ENCODE measurements around the gene CARMIL1. TPM values are rescaled to one million over a fixed set of nuclear protein-coding genes. Genes with fewer than 3 reads are reported as not detected.

The CARMIL1 gene
- total RNA-seq, 4 donors from 2014 or later = 6.2 to 17.2 (median 11.5) TPM

- Histone ChIP-seq H3K27me3 (no peaks in the 10 kb centered on the region), H3K4me3 (no peak overlapping the region), H3K36me3 (peaks cover 0 to 8% of the 10 kb centered on the region in 2 donors), H3K4me1 (no peaks in the 10 kb centered on the region), H3K9me3 (no peaks in the 10 kb centered on the region), H3K27ac (no peak overlapping the region)
- no peak for TF ChIP-seq POLR2A (IDR thresholded peaks at IDR 0.05)
- no peak for ATAC-seq
- WGBS, 2 donors (ENCODE audit: low coverage in 1 of 2) = 56 to 63% methylated on average over 3 of the region's 3 CpGs
These were observed 245.9 kb downstream of the CARMIL1 start for GRCh38 chr6:25525078-25525477.

DNA sequence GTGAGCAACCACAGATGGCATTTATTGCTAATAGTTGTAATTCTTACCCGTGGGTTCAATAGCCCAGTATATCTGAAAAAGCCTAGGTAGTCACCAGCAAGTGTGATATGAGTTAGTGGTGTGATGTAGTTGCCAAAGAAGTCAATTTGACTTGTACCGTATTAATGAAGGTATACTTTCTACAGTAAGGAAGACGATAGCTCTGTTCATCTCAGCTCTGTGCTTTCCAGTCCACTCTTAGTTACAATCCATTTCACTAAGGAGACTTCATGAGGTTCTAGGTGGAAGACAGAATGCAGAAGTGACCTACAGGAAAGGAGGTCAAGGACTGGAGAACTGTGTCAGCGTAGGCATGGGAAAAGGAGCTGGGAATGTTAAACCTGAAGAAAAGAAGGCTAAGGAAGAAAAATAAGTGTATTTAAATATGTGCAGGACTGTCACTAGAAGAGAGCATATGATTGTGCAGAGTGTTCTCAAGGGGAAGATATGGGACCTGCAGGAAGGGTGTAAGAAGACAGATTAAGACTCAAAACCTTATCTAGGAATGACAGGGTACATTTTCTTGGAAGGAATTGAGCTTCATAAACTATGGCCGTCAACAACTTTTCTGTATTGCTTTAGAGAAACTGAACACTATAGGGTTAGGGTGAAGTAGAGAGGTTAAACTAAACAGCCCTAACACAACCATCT is 255.9 kb downstream of the CARMIL1 start:
- Histone ChIP-seq H3K27ac (no peak overlapping the region), H3K9me3 (no peaks in the 10 kb centered on the region), H3K4me1 (no peaks in the 10 kb centered on the region), H3K27me3 (no peaks in the 10 kb centered on the region), H3K36me3 (peaks cover 0 to 3% of the 10 kb centered on the region in 2 donors), H3K4me3 (no peak overlapping the region)
- 92 to 100% methylated on average over 4 to 5 of the region's 5 CpGs for WGBS, 2 donors (ENCODE audit: low coverage in 1 of 2)
- ATAC-seq = no peak
- TF ChIP-seq EP300 (IDR thresholded peaks at IDR 0.05) (no peak), POLR2AphosphoS5 (IDR thresholded peaks at IDR 0.05) (no peak), POLR2A (IDR thresholded peaks at IDR 0.05) (no peak), CTCF (IDR thresholded peaks at IDR 0.05) (no peak)

DNA sequence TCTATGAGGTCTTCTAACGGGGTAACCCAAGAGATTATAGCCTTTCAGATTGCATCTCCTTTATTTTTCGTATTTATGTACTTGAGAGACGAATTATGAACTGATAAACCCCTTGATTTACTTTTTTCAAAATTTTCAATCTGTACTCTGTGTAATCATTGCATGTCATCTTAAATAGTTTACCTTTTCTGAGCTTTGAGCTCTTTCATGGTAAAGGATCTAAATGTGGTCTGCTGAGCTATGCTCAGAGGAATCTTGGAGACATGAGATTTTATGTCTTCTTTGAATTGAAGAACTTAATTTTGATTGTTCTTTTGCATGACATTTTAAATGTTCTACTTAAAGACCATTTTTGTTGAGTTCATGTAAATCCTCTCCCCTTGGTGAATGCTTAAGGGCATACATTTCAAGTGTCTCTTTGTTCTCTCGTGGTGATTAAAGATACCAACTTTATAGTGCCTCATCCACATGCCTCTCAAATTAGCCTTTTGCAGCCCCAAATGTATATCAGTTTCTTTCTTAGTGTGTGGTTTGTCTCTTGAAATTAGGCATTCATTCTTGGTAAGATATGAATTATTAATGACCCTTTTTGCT is 256.6 kb downstream of the CARMIL1 start:
- Histone ChIP-seq H3K27me3 (no peaks in the 10 kb centered on the region), H3K27ac (no peak overlapping the region), H3K4me1 (no peaks in the 10 kb centered on the region), H3K4me3 (no peak overlapping the region), H3K9me3 (no peaks in the 10 kb centered on the region), H3K36me3 (peaks cover 0 to 3% of the 10 kb centered on the region in 2 donors)
- TF ChIP-seq EP300 (IDR thresholded peaks at IDR 0.05) (no peak), CTCF (IDR thresholded peaks at IDR 0.05) (no peak), POLR2AphosphoS5 (IDR thresholded peaks at IDR 0.05) (no peak), POLR2A (IDR thresholded peaks at IDR 0.05) (no peak)
- WGBS, 2 donors (ENCODE audit: low coverage in 1 of 2) = 90% methylated on average over 4 of the region's 4 CpGs
- ATAC-seq = no peak

DNA sequence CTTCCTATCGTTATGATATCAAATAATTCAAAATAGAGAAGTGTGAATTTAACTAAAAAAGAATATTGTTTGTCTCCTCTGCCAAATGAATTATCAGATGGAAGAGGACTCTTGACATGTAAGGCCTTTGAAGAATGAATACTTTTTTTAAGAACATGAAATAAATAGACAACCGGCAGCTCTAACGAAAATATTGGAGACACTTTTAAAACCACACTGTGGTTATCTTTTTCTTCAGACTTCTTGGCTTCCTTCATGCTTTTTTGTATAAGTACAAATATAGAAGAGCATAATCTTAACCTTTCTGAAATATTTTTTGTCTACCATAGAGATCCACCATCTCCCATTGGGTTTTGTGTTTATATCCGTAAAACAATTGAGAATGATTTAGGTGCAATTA is 257.6 kb downstream of the CARMIL1 start:
- WGBS, 2 donors (ENCODE audit: low coverage in 1 of 2) = 61 to 77% methylated on average over 4 of the region's 4 CpGs
- no peak for ATAC-seq
- no peak overlapping the region for H3K4me3 ChIP-seq
- peaks cover 0 to 3% of the 10 kb centered on the region in 2 donors for H3K36me3 ChIP-seq
- TF ChIP-seq POLR2A (IDR thresholded peaks at IDR 0.05) (no peak), CTCF (IDR thresholded peaks at IDR 0.05) (no peak), EP300 (IDR thresholded peaks at IDR 0.05) (no peak), POLR2AphosphoS5 (IDR thresholded peaks at IDR 0.05) (no peak)
- H3K4me1 ChIP-seq = no peaks in the 10 kb centered on the region
- no peaks in the 10 kb centered on the region for H3K27me3 ChIP-seq
- no peaks in the 10 kb centered on the region for H3K9me3 ChIP-seq
- H3K27ac ChIP-seq = no peak overlapping the region

- no peaks in the 10 kb centered on the region for H3K4me1 ChIP-seq
- WGBS, 2 donors (ENCODE audit: low coverage in 1 of 2) = 84 to 96% methylated on average over 5 to 8 of the region's 8 CpGs
These were observed 258.3 kb downstream of the CARMIL1 start for GRCh38 chr6:25537349-25538018.

More at GRCh38 chr6:25537349-25538018, 258.3 kb downstream of the CARMIL1 start:
- H3K4me3 ChIP-seq = no peak overlapping the region
- no peaks in the 10 kb centered on the region for H3K27me3 ChIP-seq
- H3K36me3 ChIP-seq = peaks cover 0 to 3% of the 10 kb centered on the region in 2 donors
- ATAC-seq = no peak
- no peak overlapping the region for H3K27ac ChIP-seq
- no peaks in the 10 kb centered on the region for H3K9me3 ChIP-seq
- TF ChIP-seq POLR2AphosphoS5 (IDR thresholded peaks at IDR 0.05) (no peak), POLR2A (IDR thresholded peaks at IDR 0.05) (no peak), EP300 (IDR thresholded peaks at IDR 0.05) (no peak), CTCF (IDR thresholded peaks at IDR 0.05) (no peak)
